K562 (cell line): ENCODE data around the gene UQCRC2.

Experiments
- CHD2 ChIP-seq: IDR thresholded peaks from 2 replicates; pipeline ENCODE4 v1.6.1; 2011; ENCODE audit warnings: low read depth, low read length
- CTCF ChIP-seq, 3 experiments: IDR thresholded peaks in 2 of 3; conservative IDR thresholded peaks in 1 of 3; 2 replicates each; pipeline ENCODE4 v1.5.1; 2011 to 2012; ENCODE audit warnings: low read length in 3 of 3, mild to moderate bottlenecking in 3 of 3, control low read depth in 2 of 3, improper control_type of control experiment in 1 of 3, inconsistent platforms in 1 of 3, low read depth in 1 of 3, mixed read lengths in 1 of 3, moderate library complexity in 1 of 3; ENCODE audit not compliant: insufficient read depth in 2 of 3
- EP300 ChIP-seq: IDR thresholded peaks from 2 replicates; pipeline ENCODE4 v1.6.1; 2012; ENCODE audit warnings: low read length, improper control_type of control experiment
- ERF ChIP-seq: fragments of 450-650 bp; formaldehyde crosslinking; IDR thresholded peaks from 2 replicates; pipeline ENCODE4 v1.4.0; 2020; ENCODE audit warnings: mild to moderate bottlenecking, mixed read lengths
- FOXP1 ChIP-seq: sonication (generic); formaldehyde crosslinking; IDR thresholded peaks from 2 replicates; pipeline ENCODE4 v1.8.0; 2022; ENCODE audit warnings: mild to moderate bottlenecking, missing genetic modification reagents
- GABPA ChIP-seq: fragments of 200-800 bp; sonication (Bioruptor generic); conservative IDR thresholded peaks from 2 replicates; pipeline ENCODE4 v1.6.1; 2016; ENCODE audit warnings: low read depth, missing genetic modification characterization, missing compliant biosample characterization
- MED1 ChIP-seq: sonication (generic); formaldehyde crosslinking; IDR thresholded peaks from 2 replicates; pipeline ENCODE4 v1.8.1; 2023; ENCODE audit warnings: missing genetic modification reagents, borderline replicate concordance
- ZNF561 ChIP-seq: fragments of 450-650 bp; formaldehyde crosslinking; conservative IDR thresholded peaks from 2 replicates; pipeline ENCODE4 v1.4.0; 2020; ENCODE audit warnings: mild to moderate bottlenecking, moderate library complexity
- ZNF644 ChIP-seq: fragments of 200-800 bp; sonication (Bioruptor generic); IDR thresholded peaks from 2 replicates; pipeline ENCODE4 v1.6.1; 2016; ENCODE audit warnings: low read depth, missing genetic modification characterization, missing compliant biosample characterization
- ZNF77 ChIP-seq: fragments of 250-450 bp; sonication (Bioruptor Pico); IDR thresholded peaks from 2 replicates; pipeline ENCODE4 v1.5.0; 2020

GRCh38 chr16:22029632-22030031, 76.5 kb downstream of the UQCRC2 start:
- TF ChIP-seq ZNF561 (CRISPR knock-in tag) = no peak
- TF ChIP-seq ZNF644 (tag) = no peak
- no peak for TF ChIP-seq GABPA (tag)
- TF ChIP-seq CHD2 = no peak
- no peak for TF ChIP-seq ERF
- TF ChIP-seq CTCF (IDR thresholded peaks at IDR 0.05 in 2 of 3, conservative IDR thresholded peaks at IDR 0.05 in 1 of 3; ENCODE audit: insufficient read depth in 2 of 3, low read depth in 1 of 3, low read length in 3 of 3) = no peak
- no peak for TF ChIP-seq MED1 (CRISPR knock-in tag)
- TF ChIP-seq EP300 = no peak
- no peak for TF ChIP-seq ZNF77 (CRISPR knock-in tag)
- TF ChIP-seq FOXP1 (CRISPR knock-in tag) = no peak
